Iris pigment epithelial cell (primary cell): ENCODE data around the gene MRTFA.

Experiments
- DNase-seq: peaks from one replicate; pipeline ENCODE4 v3.0.0-alpha.2; 2011; ENCODE audit warnings: low read depth

MRTFA gene

DNA sequence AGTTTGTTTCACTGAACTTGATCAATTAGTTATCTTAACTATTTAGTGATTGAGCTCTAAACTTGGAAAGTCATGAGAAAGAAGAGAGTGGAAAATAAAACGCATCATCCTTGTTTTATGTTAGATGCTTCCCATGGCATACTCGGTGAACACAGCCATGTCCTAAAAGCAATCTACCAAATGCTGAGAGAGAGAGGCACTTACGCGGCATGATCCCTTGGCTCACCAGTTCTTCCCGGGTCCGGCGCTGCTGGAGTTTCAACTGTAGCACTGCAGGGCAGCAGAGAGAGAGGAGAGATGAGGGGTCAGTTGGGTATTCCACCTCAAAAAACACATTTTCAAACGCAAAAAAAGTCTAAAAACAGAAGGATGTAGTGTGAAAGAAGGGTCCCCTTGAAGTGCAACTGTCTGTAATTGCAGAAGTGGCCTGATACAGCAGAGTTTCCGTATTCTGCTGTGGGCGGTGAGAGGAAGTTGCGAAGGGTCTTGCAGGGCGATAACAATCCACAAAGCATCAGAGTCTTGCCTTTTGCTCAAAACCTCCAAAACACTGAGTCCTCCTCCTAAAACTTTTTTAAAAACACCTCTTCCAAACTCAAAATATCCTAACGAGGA is 173.4 kb downstream of the MRTFA start:
- DNase-seq = no peak

DNA sequence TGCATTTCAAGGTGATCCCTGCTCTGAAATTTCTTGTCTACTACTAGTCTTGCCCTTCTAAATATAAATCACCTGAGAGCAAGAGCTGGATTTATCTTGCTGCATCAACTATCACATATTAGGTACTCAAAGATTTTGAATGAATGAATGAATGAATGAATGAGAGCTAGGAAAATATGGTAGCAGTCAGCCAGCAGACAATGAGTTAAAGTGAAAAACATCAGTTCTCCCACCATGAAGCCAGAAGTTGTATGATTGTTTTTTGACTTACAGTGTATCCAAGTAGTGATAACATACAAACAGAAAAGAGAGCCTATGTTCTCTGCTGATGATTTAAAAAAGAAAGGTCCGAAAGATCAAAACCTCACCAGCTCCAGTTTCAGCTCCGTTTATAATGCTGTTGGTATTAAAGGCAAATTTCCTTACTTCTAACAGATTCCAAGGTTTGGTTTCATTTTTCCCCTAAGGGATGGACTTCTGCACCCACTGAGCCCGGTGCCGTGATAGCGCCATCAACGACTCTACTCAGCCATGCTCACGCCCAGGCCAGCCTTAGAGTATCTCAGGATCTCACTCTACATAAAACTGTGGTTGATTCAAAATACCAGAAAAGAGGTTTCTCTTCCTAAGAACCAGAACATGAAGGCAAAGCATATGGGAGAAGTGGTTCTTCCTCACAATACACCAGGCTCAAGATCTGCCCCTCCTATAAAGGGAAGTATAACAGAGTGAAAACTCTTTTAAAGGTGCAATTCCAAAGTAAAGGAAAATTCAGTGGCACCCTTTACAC is 174.1 kb downstream of the MRTFA start:
- DNase-seq = no peak

DNA sequence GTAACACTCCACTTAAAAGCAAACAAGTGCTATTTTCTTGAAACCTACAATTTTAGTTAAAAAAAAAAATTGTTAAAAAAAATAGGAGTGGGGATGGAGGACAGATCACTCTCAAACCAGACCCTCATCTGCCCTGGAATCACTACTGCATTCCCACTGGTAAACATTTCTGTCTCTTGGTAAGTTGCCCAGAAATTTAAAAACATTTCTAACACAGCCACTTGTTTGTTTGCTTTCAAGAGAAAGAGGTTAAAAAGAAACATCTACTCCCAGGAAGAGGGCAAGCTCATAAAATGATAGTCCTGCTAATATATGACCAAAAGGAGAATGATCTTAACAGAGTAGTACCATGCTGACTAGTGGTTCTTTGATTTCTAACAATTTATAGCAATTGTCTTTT is 182.8 kb downstream of the MRTFA start:
- peak; percentile 32 for DNase-seq

- peak; percentile 47 for DNase-seq
Measured at GRCh38 chr22:40452730-40453487, 183.6 kb downstream of the MRTFA start.

- DNase-seq = no peak
Measured at GRCh38 chr22:40451210-40451609, 185.3 kb downstream of the MRTFA start.

DNA sequence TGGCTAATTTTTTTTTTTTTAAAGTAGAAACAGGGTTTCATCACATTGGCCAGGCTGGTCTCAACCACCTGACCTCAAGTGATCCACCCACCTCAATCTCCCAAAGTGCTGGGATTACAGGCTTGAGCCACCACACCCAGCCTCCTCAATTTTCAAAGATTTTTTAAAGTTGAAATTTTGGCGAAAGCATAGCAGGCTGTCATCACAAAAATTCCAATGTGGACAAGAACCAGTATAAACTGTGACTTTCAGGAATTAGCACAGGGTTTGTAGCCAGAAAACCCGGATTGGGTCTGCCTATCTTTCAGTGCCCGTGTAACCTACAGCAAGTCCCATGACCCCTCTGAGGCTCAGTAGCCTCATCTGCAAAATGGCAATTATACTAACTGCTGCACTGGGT is 185.9 kb downstream of the MRTFA start:
- DNase-seq = no peak

- peak; percentile 55 for DNase-seq
Measured at GRCh38 chr22:40449676-40450035, 186.9 kb downstream of the MRTFA start.

- no peak for DNase-seq
Measured at GRCh38 chr22:40446203-40446602, 190.3 kb downstream of the MRTFA start.

DNA sequence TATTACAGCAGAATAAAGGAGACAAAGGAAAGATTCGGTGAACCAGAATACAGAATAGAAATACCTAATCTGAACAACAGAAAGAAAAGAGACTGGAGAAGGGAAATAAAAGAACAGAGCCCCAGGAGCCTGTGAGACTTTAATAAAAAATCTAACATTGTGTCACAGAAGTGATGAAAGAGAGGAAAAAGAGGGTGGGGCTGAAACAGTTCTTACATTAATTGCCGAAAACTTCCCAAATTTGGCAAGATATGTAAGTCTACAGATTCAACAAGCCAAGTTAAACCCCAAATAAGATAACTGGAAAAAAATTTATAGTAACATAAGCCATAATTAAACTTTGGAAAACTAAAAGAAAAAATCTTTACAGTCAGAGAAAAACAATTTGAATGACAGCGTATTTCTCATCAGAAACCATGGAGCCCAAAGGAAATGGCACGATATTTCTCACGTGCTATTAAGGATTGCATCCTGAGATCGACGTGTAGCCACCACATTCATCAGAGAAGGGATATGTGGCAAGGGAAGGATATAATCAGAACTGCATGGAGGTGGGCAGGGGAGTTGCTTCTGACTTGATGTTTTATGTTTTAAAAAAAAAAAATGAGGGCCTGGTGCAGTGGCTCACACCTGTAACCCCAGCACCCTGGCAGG is 192.2 kb downstream of the MRTFA start:
- DNase-seq = no peak

DNA sequence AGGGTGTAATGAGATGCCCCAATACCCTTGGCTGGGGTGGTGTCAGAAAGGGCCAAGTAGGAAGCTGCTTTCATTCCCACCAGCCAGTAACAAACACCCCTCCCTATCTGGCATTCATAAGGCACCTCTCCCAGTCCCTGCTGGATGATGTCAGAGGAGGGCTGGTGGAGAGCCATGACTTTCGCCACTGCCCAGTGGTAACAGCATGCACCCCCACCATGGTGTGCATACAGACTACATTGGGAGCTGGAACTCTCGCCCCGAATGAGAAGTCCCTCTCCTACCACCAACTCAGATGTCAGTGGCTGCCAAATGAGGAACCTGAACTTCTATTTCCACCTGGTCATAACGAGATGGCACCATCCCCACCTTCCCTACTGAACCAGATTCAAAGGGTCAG is 192.8 kb downstream of the MRTFA start:
- DNase-seq = no peak

DNA sequence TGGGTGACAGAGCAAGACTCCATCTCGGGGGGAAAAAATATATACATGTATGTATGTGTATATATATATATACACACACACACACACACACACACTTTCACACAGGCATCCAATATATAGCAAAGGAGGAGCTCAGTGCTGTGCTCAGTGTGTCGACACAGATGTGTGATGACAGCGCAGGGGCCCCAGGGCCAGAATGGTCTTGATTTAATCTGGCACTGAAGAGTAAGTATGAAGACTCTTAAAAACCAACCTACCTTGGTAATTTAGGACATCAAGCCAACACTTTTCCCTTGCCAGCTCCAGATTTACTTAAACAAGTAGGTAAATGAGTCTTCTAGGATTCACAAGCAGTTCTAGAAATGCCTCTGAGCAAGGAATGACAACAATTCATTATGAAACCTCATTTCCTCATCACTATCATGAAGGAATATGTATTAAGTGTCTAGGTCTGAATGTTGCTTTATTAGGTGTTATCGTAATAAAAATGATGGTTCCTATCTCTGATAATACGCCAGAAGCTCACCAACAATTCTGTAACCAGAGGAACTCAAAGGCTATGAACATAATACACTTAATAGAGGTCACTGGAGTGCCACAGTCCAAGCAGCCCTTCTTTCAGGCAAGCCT is 194.6 kb downstream of the MRTFA start:
- no peak for DNase-seq

GRCh38 chr22:40436505-40437431 is 199.8 kb downstream of the MRTFA start:
- DNase-seq = peak; percentile 79

DNA sequence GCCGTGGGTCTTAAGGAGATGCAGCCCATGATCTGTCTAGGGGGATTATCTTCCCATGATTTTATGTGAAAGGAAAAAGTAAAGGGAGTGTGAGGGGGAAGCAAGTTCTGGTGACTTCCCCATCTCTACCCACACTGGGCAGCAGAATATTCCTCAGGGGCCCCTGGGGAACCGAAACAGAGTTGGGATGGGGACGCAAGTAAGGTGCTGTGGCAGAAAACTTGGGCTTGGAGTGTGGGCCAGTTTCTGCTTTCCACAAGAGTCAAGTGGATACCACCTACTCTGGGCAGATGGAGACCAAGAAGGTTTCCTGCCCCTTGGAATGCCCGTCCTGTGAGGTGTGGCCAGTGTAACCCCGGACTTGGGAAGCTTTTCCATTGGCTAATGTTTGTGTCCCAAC is 201.8 kb downstream of the MRTFA start:
- no peak for DNase-seq

- peak; percentile 40 for DNase-seq
Measured at GRCh38 chr22:40434106-40434505, 202.4 kb downstream of the MRTFA start.

DNA sequence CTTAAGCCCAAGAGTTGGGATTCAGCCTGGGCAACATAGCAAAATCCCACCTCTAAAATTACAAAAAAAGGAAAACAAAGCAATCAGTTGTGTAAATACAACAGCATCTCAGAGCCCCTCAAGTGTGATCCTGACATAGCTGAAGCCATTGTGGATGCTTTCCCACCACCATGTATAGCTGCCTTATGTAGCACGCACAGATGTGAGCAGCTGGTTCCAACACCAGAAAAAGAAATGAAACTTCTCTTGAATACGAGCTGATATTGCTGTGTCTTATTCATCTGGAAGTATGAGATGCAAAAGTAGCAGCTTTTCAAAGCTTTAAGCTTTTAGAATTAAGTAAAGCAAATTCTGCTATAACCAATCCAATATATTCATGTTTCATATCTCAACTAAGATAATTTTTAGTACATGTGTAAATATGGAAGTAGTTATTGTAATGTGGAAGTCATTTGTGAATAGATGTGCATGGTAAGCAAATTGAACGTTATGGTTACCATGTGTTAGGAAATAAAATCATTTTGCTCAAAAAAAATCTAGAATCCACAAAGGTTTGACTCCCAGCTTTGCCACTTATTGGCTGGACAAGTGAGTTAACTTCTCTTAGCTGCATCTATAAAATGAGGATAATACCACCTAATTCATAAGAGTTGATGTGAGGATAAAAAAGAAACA is 203.0 kb downstream of the MRTFA start:
- no peak for DNase-seq

DNA sequence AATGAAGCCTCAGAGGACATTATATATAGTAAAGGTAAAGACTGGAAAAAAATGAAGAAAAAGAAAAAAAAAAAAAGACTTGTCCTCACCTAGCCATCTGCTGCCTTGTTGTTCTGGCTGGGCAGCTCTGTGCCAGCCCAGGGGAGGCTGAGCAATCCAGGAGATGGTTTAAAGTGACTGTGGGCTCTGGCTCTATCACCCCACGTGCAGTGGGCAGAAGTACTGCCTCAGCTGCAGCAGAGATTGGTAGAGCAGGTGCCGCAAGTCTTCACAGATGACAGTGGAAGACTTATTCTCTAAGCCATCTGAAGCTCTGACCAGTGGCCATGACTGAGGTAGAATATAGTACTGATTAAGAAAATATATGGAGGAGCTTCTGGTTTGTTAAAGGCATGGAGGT is 203.9 kb downstream of the MRTFA start:
- DNase-seq = no peak

- DNase-seq = no peak
Measured at GRCh38 chr22:40432157-40432556, 204.4 kb downstream of the MRTFA start.

DNA sequence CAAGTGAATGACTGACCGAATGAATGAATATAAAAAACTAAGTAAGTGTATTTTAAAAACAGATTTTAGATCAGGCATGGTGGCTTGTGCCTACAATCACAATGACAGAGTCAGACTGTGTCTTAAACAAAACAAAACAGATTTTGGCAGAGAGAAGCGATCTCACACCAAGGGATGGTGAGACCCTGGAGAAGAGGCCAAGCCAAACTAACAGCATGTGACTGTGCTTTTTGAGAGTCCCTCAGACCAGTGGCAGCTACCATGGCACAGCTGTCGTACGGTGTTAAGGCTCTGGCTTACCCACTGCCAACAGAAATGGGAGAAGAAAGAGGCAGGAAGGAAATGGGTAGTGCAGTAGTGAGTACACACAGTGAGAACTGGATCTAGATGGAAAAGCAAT is 205.5 kb downstream of the MRTFA start:
- DNase-seq = no peak

- DNase-seq = no peak
Measured at GRCh38 chr22:40429481-40429880, 207.0 kb downstream of the MRTFA start.

DNA sequence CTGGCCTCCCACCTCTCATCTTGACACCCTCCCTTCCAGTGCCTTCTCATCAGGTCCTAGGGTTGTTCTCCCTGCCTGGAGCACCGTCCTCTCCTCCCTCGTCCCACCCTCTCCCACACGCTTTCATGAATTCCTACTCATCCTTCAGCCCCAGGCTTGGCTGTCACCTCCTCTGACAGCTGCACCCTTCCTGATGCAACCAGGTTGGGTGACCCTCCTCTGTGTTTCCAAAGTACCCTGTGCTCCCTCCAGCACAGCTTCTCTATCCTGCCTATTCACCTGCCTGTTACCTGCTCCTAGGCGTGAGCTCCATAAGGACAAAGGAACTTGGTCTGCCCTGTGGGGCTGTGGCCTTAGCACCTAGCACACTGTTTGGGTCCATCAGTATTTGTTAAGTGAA is 207.7 kb downstream of the MRTFA start:
- DNase-seq = no peak
